Subcutaneous adipose tissue (tissue), 4 donors: ENCODE results near the gene VAMP2. TPM values are rescaled to one million over a fixed set of nuclear protein-coding genes. Genes with fewer than 3 reads are reported as not detected.

Source experiments
- CTCF ChIP-seq: fragments of 450-650 bp; IDR thresholded peaks from one replicate; pipeline ENCODE4 v1.5.1; 2016; ENCODE audit warnings: low read depth, mild to moderate bottlenecking, control low read depth, antibody characterized with exemption, moderate library complexity
- total RNA-seq, 4 donors: library from RNA; depleted of rRNA; stranded (reverse); fragments of >200 nt; gene quantifications; one replicate each; pipeline ENCODE4 v1.1.0, GENCODE V29; 2016

VAMP2 gene
- total RNA-seq, 4 donors from 2014 or later: 18.6 to 45.2 (median 23.4) TPM

DNA sequence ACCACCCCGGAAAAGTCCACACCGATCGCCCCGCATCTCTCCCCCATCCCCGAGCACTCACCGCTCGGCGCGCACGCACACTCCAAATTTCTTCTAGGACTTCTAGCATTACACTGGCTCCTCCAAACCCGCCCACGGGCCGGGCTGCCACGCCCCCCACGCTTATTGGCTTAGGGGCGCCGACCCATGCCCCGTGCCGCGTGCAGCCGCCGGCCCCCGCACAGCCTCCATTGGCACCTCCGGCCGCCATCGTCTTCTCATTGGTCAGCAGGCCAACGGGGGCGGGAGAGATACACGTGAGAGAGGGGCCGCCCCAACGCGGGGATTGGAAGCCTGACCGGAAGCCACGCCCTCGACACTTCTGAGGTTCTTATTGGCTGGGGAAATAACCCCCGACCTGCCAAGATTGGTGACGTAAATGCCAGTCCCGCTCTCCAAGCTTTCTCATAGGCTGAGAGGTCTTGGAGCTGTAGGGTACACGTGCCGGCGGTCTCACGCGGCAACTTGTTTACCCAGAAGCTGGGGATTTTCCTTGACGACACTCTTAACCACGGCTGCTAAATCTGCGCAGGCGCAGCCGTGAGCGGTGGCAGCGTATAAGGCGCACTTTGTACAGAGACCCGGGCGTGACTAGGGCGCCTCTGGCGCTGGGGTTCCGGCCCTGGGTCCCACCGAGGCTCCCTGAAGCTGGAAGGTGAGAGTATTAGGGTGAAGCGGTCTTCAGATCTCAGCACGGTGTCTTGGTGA is 6.3 kb downstream of the VAMP2 start:
- TF ChIP-seq CTCF: no peak

DNA sequence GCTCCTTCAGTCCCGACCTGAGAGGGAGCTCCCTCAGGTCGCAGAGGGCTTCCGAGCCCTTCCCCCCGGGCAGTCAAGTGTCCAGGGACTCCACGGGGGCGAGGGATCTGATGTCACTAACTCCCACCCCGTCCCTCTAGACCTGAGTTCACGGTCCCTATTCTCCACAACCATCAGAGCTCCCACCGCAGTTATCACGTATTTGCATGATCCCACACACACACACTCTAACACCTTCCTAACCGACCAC is 6.8 kb downstream of the VAMP2 start:
- no peak for TF ChIP-seq CTCF

DNA sequence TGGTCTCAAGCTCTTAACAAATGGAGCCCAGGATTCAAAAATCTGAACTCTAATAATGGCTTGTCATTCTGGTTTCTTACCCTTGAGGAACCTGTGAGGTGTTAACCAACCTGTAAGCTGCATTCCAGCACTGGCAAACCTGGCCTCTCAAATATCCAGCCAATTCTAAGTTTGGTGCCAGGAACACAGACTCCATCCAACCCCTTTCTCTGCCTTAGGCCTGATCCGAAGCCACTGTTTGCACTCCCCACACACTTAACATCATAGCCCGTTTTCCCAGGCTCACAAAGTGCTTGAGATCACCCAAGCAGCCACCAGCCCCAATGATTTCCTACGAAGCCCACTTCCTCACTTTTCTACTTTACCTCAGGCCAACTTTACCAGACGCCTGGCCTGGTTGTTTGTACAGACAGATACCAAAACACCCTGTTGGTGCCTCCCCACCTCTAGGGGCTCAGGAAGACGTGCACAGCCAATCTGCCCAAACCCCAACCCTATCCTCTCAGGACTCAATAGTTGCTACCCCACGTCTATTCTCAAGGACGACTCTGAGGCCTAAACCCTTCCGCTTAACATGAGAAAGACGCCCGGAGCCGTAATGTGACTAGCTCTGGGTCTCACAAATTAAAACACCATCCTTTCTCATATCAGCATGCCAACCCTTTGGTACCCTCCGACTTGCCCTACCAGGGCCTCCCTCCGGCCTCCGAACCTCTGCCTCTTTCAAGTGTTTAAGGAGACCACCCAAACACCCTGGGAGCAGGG is 7.3 kb downstream of the VAMP2 start:
- TF ChIP-seq CTCF: no peak

- no peak for TF ChIP-seq CTCF
These were observed 8.1 kb downstream of the VAMP2 start for GRCh38 chr17:8154608-8155155.

DNA sequence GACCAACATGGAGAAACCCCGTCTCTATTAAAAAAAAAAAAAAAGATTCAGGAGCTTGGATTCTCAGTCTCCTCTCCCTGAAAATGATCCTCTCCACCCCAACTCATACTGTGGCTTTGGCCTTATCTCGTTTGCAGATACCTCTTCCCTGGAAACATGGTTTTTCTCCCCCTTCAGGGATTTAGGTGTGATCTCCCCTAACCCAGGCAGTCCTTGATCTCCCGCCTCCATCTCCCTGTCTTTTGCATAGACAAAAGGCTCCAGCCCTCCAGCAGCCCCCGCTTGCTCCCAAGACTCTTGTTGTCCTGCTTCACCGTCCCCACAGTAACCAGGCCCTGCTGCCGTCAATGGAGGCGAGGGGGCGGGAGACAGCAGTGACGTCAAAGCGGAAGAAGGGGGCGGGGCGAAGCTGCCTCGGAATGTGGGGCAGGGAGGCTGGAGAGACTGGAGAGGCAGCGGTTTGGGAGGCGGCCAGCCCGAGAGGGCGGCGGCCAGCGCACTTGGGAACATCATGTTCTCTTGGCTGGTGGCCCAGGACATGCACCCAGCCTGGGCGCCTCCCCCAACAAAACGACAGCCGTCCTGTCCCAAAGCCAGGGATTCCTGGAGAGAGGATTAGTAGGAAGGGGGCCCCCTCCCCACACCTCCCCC is 8.7 kb downstream of the VAMP2 start:
- TF ChIP-seq CTCF: no peak

DNA sequence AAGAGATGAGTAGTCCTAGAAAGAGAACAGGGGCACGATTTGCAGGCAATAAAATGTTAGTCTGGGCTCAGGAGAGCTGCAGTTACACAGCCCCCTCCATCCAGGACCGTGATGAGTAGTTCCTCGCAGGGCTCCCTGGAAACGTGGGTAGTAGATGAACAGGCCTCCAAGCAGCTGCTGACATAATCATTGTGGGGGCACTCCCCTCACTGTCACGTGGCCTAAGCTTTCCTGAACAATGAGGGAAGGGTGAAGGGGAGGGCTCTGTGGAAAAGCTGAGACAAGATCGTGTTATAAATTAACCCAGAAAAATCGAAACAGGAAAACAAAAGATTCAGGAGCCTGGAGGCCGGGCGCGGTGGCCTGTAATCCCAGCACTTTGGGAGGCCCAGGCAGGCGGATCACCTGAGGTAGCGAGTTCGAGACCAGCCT is 9.2 kb downstream of the VAMP2 start:
- no peak for TF ChIP-seq CTCF

DNA sequence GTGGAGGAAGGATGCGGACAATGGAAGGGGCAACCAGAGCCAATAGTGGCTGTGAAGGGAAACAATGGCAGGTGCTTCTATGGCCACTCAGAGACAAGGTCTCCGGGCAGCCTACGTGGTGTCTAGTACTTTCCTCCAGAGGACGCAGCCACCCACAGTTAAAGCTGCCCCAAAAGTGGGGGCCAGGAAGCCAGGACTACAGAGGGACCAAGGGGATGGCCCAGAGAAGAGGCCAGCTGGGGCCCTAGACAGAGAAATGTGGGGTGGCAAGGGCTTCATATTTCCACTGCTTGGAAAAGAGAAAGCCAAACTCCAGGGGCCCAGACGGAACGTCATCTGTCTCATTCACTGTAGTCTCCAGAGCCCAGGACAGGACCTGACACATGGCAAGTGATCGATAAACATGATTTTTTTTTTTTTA is 9.7 kb downstream of the VAMP2 start:
- TF ChIP-seq CTCF: no peak
